Heart right ventricle (tissue), 16 donors: Measurements from ENCODE around the gene ULK4. TPM values are rescaled to one million over a fixed set of nuclear protein-coding genes. Genes with fewer than 3 reads are reported as not detected.
"Not testable (repeated sequence)": the region's sequence is repeated elsewhere in the genome, so short reads cannot be mapped to it uniquely, and the experiment has no call there.

Experiments used
- ATAC-seq, 8 donors: fragments of 200-7000 bp; cut with Tn5 transposase; one replicate each; pipeline ENCODE4 v1.9.1; 2020; ENCODE audit warnings: mild to moderate bottlenecking in 8 of 8, moderate library complexity in 8 of 8, moderate number of reproducible peaks in 1 of 8
- DNase-seq, 2 donors: peaks; one replicate each; pipeline ENCODE4 v3.0.0-alpha.2; 2020
- H3K27ac ChIP-seq, 10 donors: fragments of 200-600 bp; sonication (generic) in 2 of 10; one replicate each; pipeline versions ENCODE4 v1.5.0 to v1.8.0; 2020 to 2022; ENCODE audit warnings: mild to moderate bottlenecking in 3 of 10
- H3K27me3 ChIP-seq, 7 donors: fragments of 200-600 bp; one replicate each; pipeline ENCODE4 v1.8.0; 2021 to 2022; ENCODE audit warnings: mild to moderate bottlenecking in 2 of 7
- H3K36me3 ChIP-seq, 9 donors: fragments of 200-600 bp; sonication (generic) in 1 of 9; one replicate each; pipeline versions ENCODE4 v1.5.0 to v1.8.0; 2020 to 2022; ENCODE audit warnings: mild to moderate bottlenecking in 2 of 9
- H3K4me1 ChIP-seq, 9 donors: fragments of 200-600 bp; sonication (generic) in 1 of 9; one replicate each; pipeline versions ENCODE4 v1.5.0 to v1.8.0; 2020 to 2022; ENCODE audit warnings: mild to moderate bottlenecking in 4 of 9
- H3K4me3 ChIP-seq, 10 donors: fragments of 200-600 bp; sonication (generic) in 2 of 10; one replicate each; pipeline versions ENCODE4 v1.5.0 to v1.8.0; 2020 to 2022; ENCODE audit warnings: mild to moderate bottlenecking in 7 of 10, moderate library complexity in 2 of 10
- H3K9me3 ChIP-seq, 11 donors: fragments of 200-600 bp in 10 of 11; sonication (generic) in 2 of 11; one replicate each; pipeline versions ENCODE4 v1.5.0 to v1.8.0; 2013 to 2022; ENCODE audit warnings: mild to moderate bottlenecking in 2 of 11, control low read depth in 1 of 11, moderate library complexity in 1 of 11
- WGBS, 2 donors: extraction: QIAGEN DNeasy Blood & Tissue Kit; methylation state at CpG; one replicate each; pipeline ENCODE4 v1.1.7; 2013; ENCODE audit warnings: inconsistent platforms in 1 of 2; 5-methylcytosine and 5-hydroxymethylcytosine counted together
- intact Hi-C, 10 donors: fragments of 100-400 bp; cut with DNase I; formaldehyde crosslinking; loops; one replicate each; pipeline versions ENCODE4 v1.11.1 to v1.14.2; 2022
- polyA plus RNA-seq, 2 donors: library from polyadenylated mRNA; stranded (reverse); fragments of 200-250 nt; gene quantifications; one replicate each; pipeline ENCODE4 v1.2.3, GENCODE V29; 2013
- total RNA-seq, 10 donors: library from RNA; stranded (reverse); fragmentation: NEBNext Ultra II Directional in 3 of 10; extraction: Animal tissue kit (Norgen Biotek cat#: 25700) in 3 of 10; gene quantifications; one replicate each; pipeline versions ENCODE4 v1.2.1 to v1.2.4, GENCODE V29; 2021 to 2023
- TF ChIP-seq, protein P1 (sequence below), 9 donors: fragments of 200-600 bp; sonication (generic) in 2 of 9; IDR thresholded peaks; one replicate each; pipeline versions ENCODE4 v1.5.0 to v1.8.0; 2021 to 2022; ENCODE audit warnings: antibody characterized with exemption in 9 of 9, mild to moderate bottlenecking in 5 of 9, moderate library complexity in 1 of 9
- donor health status: Arrhythmogenic right ventricular cardiomyopathy.
- donor health status: ischemic (EF 13 %, LVEDD 7.1; RV severe dilation, severe dysfunction).
- donor health status: healthy with polysubstance abuse.
- donor health status: DM: no; HTN: yes; CAD: no.
- donor health status: DM: no; HTN: no; CAD: no.
- donor health status: ischemic (EF 25% LVEDD 6.9; RV normal size, moderate dysfunction).
- donor health status: ischemic (EF 25% LVEDD 5.7; RV mildly dilated, moderate dysfunction).
- donor health status: healthy.
- donor health status: DM: yes; HTN: yes; CAD: no.
- donor health status: Ischemic cardiomyopathy.
- donor health status: ischemic (EF 35%, LVEDD 5.7; RV mildly dilated, moderate dysfunction).
- donor health status: nonischemic (EF 11% LVEDD 7.7; RV severe dilation, severe dysfunction).
- donor health status: DM: yes; HTN: yes; CAD: no.
- donor health status: PGD.
- donor health status: ischemic (EF 29% LVEDD 5.4; RV normal size, mild dysfunction).
- donor health status: nonischemic (EF 23%, LVEDD 6.1; RV moderate dilation, normal function).

ULK4 gene
- total and polyA plus RNA-seq, 12 donors = 1.4 to 11.4 (median 2.6) TPM

- intact Hi-C loops = no loop called here
- ATAC-seq = no peak
- no peaks in the 10 kb centered on the region for H3K36me3 ChIP-seq
- H3K27ac ChIP-seq = no peak overlapping the region
- H3K27me3 ChIP-seq = no peaks in the 10 kb centered on the region
- no peak for DNase-seq
- 84 to 87% methylated on average over 5 of the region's 5 CpGs for WGBS, 2 donors
- no peaks in the 10 kb centered on the region for H3K4me1 ChIP-seq
- TF ChIP-seq, protein P1, sequence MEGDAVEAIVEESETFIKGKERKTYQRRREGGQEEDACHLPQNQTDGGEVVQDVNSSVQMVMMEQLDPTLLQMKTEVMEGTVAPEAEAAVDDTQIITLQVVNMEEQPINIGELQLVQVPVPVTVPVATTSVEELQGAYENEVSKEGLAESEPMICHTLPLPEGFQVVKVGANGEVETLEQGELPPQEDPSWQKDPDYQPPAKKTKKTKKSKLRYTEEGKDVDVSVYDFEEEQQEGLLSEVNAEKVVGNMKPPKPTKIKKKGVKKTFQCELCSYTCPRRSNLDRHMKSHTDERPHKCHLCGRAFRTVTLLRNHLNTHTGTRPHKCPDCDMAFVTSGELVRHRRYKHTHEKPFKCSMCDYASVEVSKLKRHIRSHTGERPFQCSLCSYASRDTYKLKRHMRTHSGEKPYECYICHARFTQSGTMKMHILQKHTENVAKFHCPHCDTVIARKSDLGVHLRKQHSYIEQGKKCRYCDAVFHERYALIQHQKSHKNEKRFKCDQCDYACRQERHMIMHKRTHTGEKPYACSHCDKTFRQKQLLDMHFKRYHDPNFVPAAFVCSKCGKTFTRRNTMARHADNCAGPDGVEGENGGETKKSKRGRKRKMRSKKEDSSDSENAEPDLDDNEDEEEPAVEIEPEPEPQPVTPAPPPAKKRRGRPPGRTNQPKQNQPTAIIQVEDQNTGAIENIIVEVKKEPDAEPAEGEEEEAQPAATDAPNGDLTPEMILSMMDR (IDR thresholded peaks at IDR 0.05) = no peak
- H3K4me3 ChIP-seq = no peak overlapping the region
- no peaks in the 10 kb centered on the region for H3K9me3 ChIP-seq
Observed at GRCh38 chr3:41794748-41795589, 166.9 kb downstream of the ULK4 start.

GRCh38 chr3:41792806-41793205 lies 169.1 kb downstream of the ULK4 start:
- peaks cover 0 to 10% (median 0%) of the 10 kb centered on the region in 9 donors for H3K4me1 ChIP-seq
- ATAC-seq (no peak), DNase-seq (no peak)
- no peak overlapping the region for H3K4me3 ChIP-seq
- TF ChIP-seq, protein P1 (IDR thresholded peaks at IDR 0.05) = peak in 1 of 9 donors; percentile 8
- no peaks in the 10 kb centered on the region for H3K9me3 ChIP-seq
- H3K27me3 ChIP-seq = no peaks in the 10 kb centered on the region
- WGBS, 2 donors = 92 to 95% methylated on average over 7 of the region's 7 CpGs
- intact Hi-C loops = no loop called here
- no peak overlapping the region for H3K27ac ChIP-seq
- H3K36me3 ChIP-seq = no peaks in the 10 kb centered on the region

DNA sequence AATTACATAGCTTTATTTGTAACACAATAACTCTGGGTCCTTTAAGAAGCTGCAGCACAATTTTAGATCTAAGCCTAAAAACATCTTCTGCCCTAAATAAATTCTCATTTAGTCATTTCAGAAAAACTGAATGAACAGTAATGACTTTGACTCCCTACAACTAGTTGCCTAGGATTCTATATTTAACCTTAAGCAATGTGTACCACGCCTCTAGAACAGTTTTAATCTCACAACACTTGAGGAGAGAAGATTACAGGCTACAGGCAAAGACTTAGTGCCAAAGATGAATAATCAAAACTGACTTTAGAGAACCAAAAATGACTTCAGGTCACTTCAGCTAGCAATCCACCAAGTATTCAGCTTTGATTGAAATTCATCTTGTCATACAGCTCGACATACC lies 192.8 kb downstream of the ULK4 start:
- no peak for DNase-seq
- Histone ChIP-seq H3K4me1 (peaks cover 0 to 15% (median 0%) of the 10 kb centered on the region in 9 donors), H3K9me3 (peaks cover 0 to 8% (median 0%) of the 10 kb centered on the region in 11 donors), H3K4me3 (no peak overlapping the region), H3K27me3 (no peaks in the 10 kb centered on the region), H3K27ac (no peak overlapping the region), H3K36me3 (no peaks in the 10 kb centered on the region)
- TF ChIP-seq, protein P1 (IDR thresholded peaks at IDR 0.05) = no peak
- peak in 2 of 8 donors; percentile 59 to 73 for ATAC-seq
- WGBS, 2 donors = 41 to 56% methylated on average over 2 of the region's 2 CpGs
- intact Hi-C loops = no loop called here

- Histone ChIP-seq H3K4me3 (no peak overlapping the region), H3K36me3 (no peaks in the 10 kb centered on the region), H3K9me3 (peaks cover 0 to 2% (median 0%) of the 10 kb centered on the region in 11 donors), H3K27ac (no peak overlapping the region), H3K4me1 (peaks cover 0 to 15% (median 0%) of the 10 kb centered on the region in 9 donors), H3K27me3 (no peaks in the 10 kb centered on the region)
- no peak for ATAC-seq
- WGBS, 2 donors = 97 to 100% methylated on average over 1 of the region's 1 CpG
- intact Hi-C loops = no loop called here
- DNase-seq = no peak
- TF ChIP-seq, protein P1 (IDR thresholded peaks at IDR 0.05) = no peak
Observed at GRCh38 chr3:41768363-41768762, 193.5 kb downstream of the ULK4 start.

DNA sequence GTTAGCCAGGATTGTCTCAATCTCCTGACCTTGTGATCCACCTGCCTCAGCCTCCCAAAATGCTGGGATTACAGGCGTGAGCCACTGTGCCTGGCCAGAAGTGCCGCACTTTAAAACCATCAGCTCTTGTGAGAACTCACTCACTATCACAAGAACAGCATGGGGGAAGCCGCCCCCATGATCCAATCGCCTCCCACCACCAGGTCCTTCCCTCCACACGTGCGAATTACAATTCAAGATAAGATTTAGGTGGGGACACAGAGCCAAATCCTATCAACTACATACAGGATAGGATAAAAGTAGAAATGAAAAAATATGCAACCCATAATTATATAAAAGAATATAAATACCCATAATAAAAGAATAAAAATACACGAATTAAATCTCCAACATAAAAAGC lies 199.0 kb downstream of the ULK4 start:
- intact Hi-C loops, H3K9me3 ChIP-seq, H3K4me1 ChIP-seq, ATAC-seq, H3K27me3 ChIP-seq, H3K27ac ChIP-seq, H3K4me3 ChIP-seq, DNase-seq, H3K36me3 ChIP-seq: not testable (repeated sequence)
- 78 to 81% methylated on average over 7 of the region's 7 CpGs for WGBS, 2 donors
